Lung (tissue), 12 donors: ENCODE measurements around the gene SHB. TPM values are rescaled to one million over a fixed set of nuclear protein-coding genes. Genes with fewer than 3 reads are reported as not detected.

Experiments
- ATAC-seq: fragments of 200-7000 bp; cut with Tn5 transposase; one replicate; pipeline ENCODE4 v1.9.1; 2020; ENCODE audit warnings: moderate number of reproducible peaks; ENCODE audit not compliant: insufficient read depth, low FRiP score
- DNase-seq, 3 donors: peaks; one replicate each; pipeline ENCODE4 v3.0.0-alpha.2; 2013 to 2017
- H3K27ac ChIP-seq, 2 donors: one replicate each; pipeline ENCODE4 v1.5.1; 2013; ENCODE audit warnings: mild to moderate bottlenecking in 2 of 2, moderate library complexity in 2 of 2, control low read depth in 1 of 2, inconsistent platforms in 1 of 2, low read depth in 1 of 2, low read length in 1 of 2
- H3K27me3 ChIP-seq, 3 donors: one replicate each; pipeline ENCODE4 v1.5.1; 2013; ENCODE audit warnings: low read length in 2 of 3; ENCODE audit not compliant: control insufficient read depth in 3 of 3, insufficient read depth in 3 of 3
- H3K36me3 ChIP-seq, 4 donors: one replicate each; pipeline ENCODE4 v1.5.1; 2013; ENCODE audit warnings: low read length in 4 of 4, mild to moderate bottlenecking in 1 of 4, moderate library complexity in 1 of 4; ENCODE audit not compliant: control insufficient read depth in 4 of 4, insufficient read depth in 4 of 4
- H3K4me1 ChIP-seq, 5 donors: one replicate each; pipeline ENCODE4 v1.5.1; 2013; ENCODE audit warnings: low read length in 5 of 5, mild to moderate bottlenecking in 2 of 5, moderate library complexity in 1 of 5; ENCODE audit not compliant: control insufficient read depth in 5 of 5, insufficient read depth in 5 of 5
- H3K4me3 ChIP-seq: one replicate; pipeline ENCODE4 v1.5.1; 2013; ENCODE audit warnings: mild to moderate bottlenecking, control low read depth, moderate library complexity
- H3K9ac ChIP-seq, 2 donors: one replicate each; pipeline ENCODE4 v1.5.1; 2013; ENCODE audit warnings: low read length in 2 of 2, control low read depth in 1 of 2; ENCODE audit not compliant: insufficient read depth in 1 of 2
- H3K9me3 ChIP-seq, 4 donors: one replicate each; pipeline ENCODE4 v1.5.1; 2013; ENCODE audit warnings: low read length in 3 of 4, mild to moderate bottlenecking in 1 of 4, moderate library complexity in 1 of 4; ENCODE audit not compliant: control insufficient read depth in 4 of 4, insufficient read depth in 3 of 4
- CTCF ChIP-seq: IDR thresholded peaks from 2 replicates; pipeline ENCODE4 v1.5.1; 2012; ENCODE audit warnings: mild to moderate bottlenecking; ENCODE audit errors: control extremely low read depth, extremely low read depth
- WGBS, 2 donors: extraction: QIAGEN DNeasy Blood & Tissue Kit; methylation state at CpG; one replicate each; pipeline ENCODE4 v1.1.7; 2013; 5-methylcytosine and 5-hydroxymethylcytosine counted together
- polyA plus RNA-seq, 2 donors: library from polyadenylated mRNA; stranded (reverse); fragments of 200-250 nt; gene quantifications; one replicate each; pipeline ENCODE4 v1.2.1, GENCODE V29; 2013
- total RNA-seq, 2 donors: library from RNA; depleted of rRNA in 1 of 2; stranded (reverse); fragments of >200 nt in 1 of 2; gene quantifications; one replicate each; pipeline ENCODE4 v1.2.1, GENCODE V29; 2014 to 2021
- donor health status: control.
- donor health status: control.
- donor health status: Bipolar disorder and iron deficiency.
- donor health status: healthy.
- donor health status: DM: yes; HTN: yes; CAD: no.

SHB gene
- total and polyA plus RNA-seq, 4 donors, result 10.8 to 32.3 (median 14.4) TPM

DNA sequence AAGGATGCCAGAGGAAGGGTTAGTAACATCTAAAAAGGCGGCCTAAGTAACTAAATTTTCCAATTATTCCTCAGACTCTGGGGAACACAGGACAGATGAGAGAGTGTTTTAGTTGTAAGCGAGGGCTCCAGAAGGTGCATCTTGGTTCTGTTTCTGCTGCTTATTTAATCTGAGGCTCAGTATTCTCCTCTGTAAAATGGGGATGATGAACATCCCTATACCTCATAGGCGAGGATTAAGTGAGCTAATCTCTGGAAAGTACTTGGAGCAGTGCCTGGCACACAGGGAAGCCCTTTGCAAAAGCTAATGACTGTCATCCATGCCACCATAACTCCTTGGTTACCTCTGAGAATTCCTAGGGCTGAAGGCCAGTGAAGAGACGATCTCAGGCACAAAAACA is 59.0 kb downstream of the SHB start:
- DNase-seq, result no peak
- no peaks in the 10 kb centered on the region for H3K9me3 ChIP-seq

DNA sequence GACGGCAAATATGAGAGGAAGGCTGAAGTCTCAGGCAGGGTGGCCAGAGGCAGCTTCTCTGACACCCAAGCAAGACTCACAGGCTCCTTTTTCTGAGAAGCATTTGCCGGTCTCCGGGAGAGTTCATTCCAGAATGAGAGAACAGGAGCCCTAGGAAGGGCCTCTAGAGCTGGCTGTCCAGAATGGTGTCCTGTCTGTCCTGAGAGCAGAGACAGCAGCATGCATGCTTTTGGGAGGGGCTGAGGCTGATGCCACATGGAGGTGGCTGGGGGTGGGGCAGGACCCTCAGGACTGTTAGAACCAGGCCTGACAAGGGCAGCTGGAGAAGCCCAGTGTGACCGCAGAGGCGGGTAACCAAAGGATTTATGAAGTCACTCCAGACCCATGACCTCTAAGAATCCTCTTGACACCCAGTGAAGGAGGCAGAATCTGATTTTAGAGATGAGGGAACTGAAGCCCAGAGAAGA is 60.0 kb downstream of the SHB start:
- 92 to 94% methylated on average over 5 of the region's 5 CpGs for WGBS, 2 donors
- Histone ChIP-seq H3K27me3 (no peaks in the 10 kb centered on the region), H3K4me3 (no peak overlapping the region), H3K27ac (peak overlapping the region in 1 of 2 donors; percentile 52), H3K36me3 (peaks cover 0 to 18% (median 0%) of the 10 kb centered on the region in 4 donors), H3K4me1 (peaks cover 0 to 29% (median 15%) of the 10 kb centered on the region in 5 donors), H3K9me3 (no peaks in the 10 kb centered on the region), H3K9ac (no peak overlapping the region)
- DNase-seq, result no peak
- TF ChIP-seq CTCF, result no peak
- no peak for ATAC-seq

More for the DNA sequence above, 59.0 kb downstream of the SHB start:
- ATAC-seq, result no peak
- WGBS, 2 donors, result 86% methylated on average over 4 of the region's 4 CpGs
- Histone ChIP-seq H3K4me1 (peaks cover 0 to 30% (median 15%) of the 10 kb centered on the region in 5 donors), H3K4me3 (no peak overlapping the region), H3K36me3 (peaks cover 0 to 20% (median 0%) of the 10 kb centered on the region in 4 donors), H3K27ac (no peak overlapping the region), H3K27me3 (no peaks in the 10 kb centered on the region), H3K9ac (no peak overlapping the region)
- no peak for TF ChIP-seq CTCF

GRCh38 chr9:38008168-38009034 is 60.6 kb downstream of the SHB start:
- no peak overlapping the region for H3K9ac ChIP-seq
- 27 to 35% methylated on average over 10 of the region's 10 CpGs for WGBS, 2 donors
- no peak overlapping the region for H3K4me3 ChIP-seq
- peaks cover 0 to 12% (median 0%) of the 10 kb centered on the region in 4 donors for H3K36me3 ChIP-seq
- no peak for TF ChIP-seq CTCF
- peak; percentile 84 for ATAC-seq
- no peaks in the 10 kb centered on the region for H3K9me3 ChIP-seq
- DNase-seq, result peak in 1 of 3 donors; percentile 47
- no peaks in the 10 kb centered on the region for H3K27me3 ChIP-seq
- H3K4me1 ChIP-seq, result peaks cover 0 to 29% (median 15%) of the 10 kb centered on the region in 5 donors
- peak overlapping the region in 1 of 2 donors; percentile 52 for H3K27ac ChIP-seq
